HL-60 (cell line): ENCODE measurements around the gene LZIC.

Source experiments
- POLR2AphosphoS5 ChIP-seq: IDR thresholded peaks from 2 replicates; pipeline ENCODE4 v1.6.1; 2012; ENCODE audit warnings: low read depth
- TF ChIP-seq, protein P1 (sequence below): IDR thresholded peaks from one replicate; pipeline ENCODE4 v1.5.1; 2011; ENCODE audit warnings: low read length, control low read depth, inconsistent platforms; ENCODE audit not compliant: insufficient read depth

DNA sequence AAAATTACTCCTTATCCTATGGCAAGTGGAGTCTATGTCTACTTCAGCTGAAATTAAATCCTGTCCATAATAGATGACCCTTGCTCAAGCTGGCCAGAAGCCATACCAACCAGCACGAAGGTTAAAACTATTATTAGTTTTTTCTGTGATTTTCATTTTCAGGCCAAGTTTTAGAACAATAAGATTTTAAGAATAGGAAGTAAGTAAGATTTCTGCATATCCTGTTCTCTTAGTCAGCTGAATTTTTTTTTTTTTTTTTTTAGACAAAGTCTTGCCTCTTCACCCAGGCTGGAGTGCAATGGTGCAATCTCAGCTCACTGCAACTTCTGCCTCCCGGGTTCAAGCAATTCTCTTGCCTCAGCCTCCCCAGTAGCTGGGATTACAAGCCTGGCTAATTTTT lies 47.8 kb upstream of the LZIC start:
- TF ChIP-seq, protein P1, sequence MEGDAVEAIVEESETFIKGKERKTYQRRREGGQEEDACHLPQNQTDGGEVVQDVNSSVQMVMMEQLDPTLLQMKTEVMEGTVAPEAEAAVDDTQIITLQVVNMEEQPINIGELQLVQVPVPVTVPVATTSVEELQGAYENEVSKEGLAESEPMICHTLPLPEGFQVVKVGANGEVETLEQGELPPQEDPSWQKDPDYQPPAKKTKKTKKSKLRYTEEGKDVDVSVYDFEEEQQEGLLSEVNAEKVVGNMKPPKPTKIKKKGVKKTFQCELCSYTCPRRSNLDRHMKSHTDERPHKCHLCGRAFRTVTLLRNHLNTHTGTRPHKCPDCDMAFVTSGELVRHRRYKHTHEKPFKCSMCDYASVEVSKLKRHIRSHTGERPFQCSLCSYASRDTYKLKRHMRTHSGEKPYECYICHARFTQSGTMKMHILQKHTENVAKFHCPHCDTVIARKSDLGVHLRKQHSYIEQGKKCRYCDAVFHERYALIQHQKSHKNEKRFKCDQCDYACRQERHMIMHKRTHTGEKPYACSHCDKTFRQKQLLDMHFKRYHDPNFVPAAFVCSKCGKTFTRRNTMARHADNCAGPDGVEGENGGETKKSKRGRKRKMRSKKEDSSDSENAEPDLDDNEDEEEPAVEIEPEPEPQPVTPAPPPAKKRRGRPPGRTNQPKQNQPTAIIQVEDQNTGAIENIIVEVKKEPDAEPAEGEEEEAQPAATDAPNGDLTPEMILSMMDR: no peak
- TF ChIP-seq POLR2AphosphoS5: no peak
